ENCODE data around the gene MSGN1.

GRCh38 chr2:17850151-17850550, 33.9 kb downstream of the MSGN1 start:
- TF ChIP-seq CTCF (IDR thresholded peaks at IDR 0.05) (no peak), POLR2A (IDR thresholded peaks at IDR 0.05) (no peak)
